ENCODE results near the gene UBE2I. TPM values are rescaled to one million over a fixed set of nuclear protein-coding genes. Genes with fewer than 3 reads are reported as not detected.
"Not testable (repeated sequence)": the region's sequence is repeated elsewhere in the genome, so short reads cannot be mapped to it uniquely, and the experiment has no call there.

The UBE2I gene
- total RNA-seq, 1 donor from 2014 or later = 47.4 TPM

GRCh38 chr16:1312903-1313302, 3.5 kb downstream of the UBE2I start:
- DNase-seq (ENCODE audit: low spot score) = no peak

DNA sequence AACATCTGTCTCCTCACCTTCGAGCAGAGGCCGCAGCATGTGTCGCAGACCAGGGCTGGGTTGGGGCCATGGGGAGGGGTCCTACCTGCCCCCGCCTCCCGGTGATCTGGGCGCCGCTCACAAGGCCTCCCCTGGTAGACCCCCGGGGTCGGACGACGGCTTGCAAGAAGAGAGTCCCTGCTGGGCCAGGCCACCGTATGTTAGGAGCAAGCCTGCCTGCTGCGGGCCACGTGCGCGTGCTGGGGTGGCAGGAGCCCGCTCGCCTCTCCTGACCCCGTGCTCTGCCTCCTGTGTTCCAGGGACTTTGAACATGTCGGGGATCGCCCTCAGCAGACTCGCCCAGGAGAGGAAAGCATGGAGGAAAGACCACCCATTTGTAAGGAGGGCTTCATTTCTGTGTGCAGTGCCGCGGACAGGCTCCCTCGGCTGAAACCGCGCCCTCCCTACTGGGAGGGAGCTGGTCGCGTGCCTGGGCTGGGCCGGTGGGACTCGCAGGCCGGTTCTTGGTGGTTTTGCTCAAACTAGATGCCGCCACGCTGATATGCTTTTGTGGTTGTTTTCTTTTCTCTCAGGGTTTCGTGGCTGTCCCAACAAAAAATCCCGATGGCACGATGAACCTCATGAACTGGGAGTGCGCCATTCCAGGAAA, 4.4 kb downstream of the UBE2I start:
- DNase-seq (ENCODE audit: low spot score) = no peak

- no peak for DNase-seq (ENCODE audit: low spot score)
Observed at GRCh38 chr16:1314399-1315068, 5.1 kb downstream of the UBE2I start.

DNA sequence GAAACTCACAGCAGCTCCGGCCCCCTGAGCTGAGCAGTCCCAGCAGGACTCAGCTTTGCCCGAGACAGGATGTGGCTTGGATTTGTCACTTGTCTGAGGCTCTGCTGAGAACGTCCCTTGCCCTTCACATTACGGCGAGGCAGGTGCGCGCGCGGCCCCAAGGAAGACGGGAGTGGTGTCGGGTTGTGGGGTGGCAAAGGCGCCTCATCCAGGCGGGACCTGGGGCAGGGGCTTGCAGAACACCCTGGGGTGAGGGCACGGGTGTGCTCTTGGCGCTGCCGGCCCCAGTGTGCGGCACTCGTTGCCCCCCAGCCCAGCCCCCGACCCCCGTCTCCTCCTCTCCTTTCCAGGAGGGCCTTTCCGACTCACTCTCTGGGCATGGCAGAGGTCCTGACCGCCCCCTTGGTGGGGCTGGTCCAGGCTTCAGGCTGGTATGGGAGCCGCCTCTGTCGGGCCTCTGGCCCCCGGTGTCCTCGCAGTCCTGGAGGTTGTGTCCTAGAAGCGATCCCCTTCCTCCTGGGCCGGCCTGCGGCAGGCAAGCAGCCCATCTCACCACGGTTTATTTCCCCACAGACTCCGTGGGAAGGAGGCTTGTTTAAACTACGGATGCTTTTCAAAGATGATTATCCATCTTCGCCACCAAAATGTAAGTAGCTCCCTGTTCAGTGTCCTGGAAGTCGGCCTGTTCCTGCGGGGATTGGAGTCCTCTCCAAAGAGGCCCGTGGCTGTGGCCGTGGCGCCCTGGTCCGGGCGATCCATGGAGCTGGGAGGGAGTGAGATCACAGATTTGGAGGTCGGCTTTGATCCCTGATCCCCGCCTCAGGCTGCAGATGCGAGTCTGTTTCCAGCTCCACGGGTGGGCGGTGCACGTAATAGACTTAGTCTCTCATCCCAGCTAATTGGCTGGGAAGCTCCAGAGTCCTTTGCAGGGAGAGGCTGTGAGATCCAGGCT, 5.9 kb downstream of the UBE2I start:
- DNase-seq (ENCODE audit: low spot score) = no peak

DNA sequence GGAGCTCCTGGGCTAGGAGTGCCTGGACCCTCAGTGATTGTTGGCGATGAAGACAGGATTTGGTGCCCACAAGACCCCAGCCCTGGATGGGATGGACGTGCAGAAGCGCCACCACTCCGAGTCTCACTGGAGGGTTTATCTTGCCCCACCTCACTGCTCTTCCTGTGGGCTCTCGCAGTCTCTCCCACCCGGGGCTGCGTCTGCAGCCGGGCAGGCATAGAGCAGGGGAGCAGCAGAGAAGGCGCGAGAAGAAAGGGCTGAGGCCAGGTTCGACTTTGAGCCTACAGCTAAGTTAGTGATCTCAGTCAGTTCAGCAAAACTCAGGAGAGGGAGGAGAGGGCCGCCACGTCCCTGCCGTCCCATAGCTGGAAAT, 6.6 kb downstream of the UBE2I start:
- no peak for DNase-seq (ENCODE audit: low spot score)

DNA sequence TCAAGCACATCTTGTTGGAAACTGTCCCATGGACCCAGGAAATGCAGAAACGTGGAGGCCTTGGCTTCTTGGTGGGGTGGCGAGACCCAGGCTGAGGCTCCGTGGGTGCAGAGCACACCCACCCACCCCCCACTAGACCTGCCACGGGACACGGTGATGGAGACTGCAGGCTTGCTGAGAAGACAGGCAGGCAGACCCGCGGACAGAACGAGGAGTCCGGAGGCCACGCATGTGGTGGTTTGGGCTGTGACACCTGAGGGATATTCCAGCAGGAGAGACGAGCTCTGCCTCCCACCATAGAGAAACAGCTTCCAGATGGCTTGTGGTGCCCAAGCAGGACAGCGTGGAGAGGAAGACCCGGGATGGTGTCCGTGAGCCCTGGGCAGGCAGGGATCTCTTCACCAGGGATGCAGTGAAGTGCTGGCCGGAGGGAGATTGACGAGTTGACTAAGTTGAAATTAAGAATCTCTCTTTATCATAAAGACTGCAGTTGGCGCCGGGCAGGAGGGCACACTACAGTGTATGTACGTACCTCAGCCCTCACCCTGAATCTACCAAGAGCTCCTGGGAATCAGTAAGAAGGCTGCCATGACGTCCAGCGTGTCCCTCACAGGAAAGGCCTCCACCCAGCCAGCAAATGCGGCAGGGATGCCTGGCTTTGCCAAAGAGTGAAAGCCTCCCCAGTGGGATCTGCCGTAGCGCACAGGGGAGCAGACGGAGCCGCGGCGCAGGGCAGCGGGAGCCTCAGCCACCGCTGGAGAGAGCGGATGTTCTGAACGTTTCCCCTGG, 8.2 kb downstream of the UBE2I start:
- no peak for DNase-seq (ENCODE audit: low spot score)

GRCh38 chr16:1318268-1318545, 8.8 kb downstream of the UBE2I start:
- no peak for DNase-seq (ENCODE audit: low spot score)

DNA sequence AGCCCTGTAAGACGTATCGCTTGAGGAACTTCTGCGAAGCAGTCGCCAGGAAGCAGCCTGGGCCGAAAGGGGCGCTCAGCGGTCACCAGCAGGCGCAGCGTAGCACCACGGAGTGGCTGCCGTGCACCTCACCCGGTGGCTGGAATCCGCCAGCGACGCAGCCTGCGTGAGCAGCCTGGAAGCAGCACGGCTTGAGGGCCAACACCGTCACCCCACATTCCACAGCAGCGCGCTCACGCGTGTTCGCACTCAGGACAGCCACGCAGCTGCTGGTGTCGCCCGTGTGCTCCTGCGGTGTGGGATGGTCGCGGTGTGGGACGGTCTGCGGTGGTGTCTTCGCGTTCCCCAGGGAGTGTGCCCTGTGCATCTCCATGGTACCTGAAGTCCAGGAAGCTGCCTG, 9.6 kb downstream of the UBE2I start:
- DNase-seq (ENCODE audit: low spot score) = no peak

- DNase-seq (ENCODE audit: low spot score) = no peak
Observed at GRCh38 chr16:1320097-1320496, 10.7 kb downstream of the UBE2I start.

DNA sequence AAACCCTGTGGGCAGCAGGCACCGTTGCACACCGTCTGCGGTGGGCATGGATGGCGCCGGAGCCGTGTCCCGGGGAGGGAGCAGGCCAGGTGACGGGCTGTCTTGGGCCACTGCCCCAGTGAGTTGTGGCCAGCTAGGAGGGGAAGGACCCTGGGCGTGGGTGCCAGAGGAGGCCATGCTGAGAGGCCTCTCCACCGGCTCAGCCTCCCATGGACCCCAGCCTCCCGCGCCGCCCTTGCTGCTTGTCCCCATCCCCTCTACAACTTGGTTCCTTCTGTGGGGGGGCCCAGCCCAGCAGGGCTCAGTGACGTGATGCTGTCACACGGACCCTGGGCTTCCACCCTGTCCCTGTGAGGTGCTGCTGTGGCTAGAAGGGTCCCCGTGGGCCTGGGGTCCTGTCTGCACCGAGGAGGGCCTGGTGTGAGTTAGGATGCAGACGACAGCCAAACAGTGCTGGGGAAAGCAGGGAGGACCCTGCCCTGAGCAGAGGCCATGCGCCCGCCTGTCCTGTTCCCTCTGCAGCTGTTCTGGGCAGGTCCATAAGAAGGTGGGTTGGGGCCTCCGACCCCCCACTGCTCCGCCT, 11.3 kb downstream of the UBE2I start:
- DNase-seq (ENCODE audit: low spot score) = no peak

GRCh38 chr16:1322407-1322806, 13.0 kb downstream of the UBE2I start:
- no peak for DNase-seq (ENCODE audit: low spot score)

GRCh38 chr16:1323296-1324239, 14.1 kb downstream of the UBE2I start:
- DNase-seq (ENCODE audit: low spot score) = no peak

DNA sequence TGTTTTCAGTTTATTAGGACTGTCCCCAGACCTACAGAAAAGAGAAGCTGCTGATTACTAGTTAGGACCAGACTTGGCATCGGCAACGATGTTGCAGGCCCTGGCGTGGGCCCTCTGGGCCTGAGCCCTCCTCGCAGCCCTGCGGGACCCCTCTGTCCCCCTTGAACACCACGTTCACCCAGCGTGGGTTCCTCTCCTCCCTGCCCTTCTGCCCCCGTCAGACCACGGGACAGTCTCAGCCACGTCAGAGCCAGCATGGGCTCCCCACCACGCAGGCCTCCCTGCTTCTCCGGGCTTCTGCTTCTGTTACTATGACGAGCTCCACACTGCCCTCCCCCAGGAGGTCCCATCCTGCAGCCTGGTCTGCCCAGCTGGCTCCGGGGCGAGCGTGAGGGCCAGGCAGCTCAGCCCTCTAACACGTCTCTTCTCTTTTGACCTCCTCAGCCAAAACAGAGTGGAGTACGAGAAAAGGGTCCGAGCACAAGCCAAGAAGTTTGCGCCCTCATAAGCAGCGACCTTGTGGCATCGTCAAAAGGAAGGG, 14.9 kb downstream of the UBE2I start:
- no peak for DNase-seq (ENCODE audit: low spot score)

- no peak for DNase-seq (ENCODE audit: low spot score)
Observed at GRCh38 chr16:1325261-1325660, 15.8 kb downstream of the UBE2I start.

- DNase-seq (ENCODE audit: low spot score) = no peak
Observed at GRCh38 chr16:1325673-1326371, 16.4 kb downstream of the UBE2I start.

DNA sequence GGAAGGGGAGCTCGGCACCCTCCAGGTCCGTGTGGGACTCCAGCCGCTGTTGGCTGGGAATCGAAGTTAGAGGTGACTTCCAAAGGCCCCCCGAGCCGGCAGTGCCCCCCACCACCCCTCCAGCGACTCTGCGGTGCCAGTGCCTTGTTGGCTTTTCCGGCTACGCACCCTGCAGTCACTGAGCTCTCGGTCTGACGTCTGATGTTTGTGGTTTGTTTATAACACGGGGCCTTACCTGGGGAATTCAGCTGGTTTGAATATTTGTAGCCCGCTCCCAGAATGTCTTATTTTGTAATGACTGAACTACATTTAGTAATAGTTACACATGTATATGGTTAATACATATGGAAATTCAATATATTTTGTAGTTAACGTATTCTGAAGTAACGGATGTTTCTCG, 17.0 kb downstream of the UBE2I start:
- no peak for DNase-seq (ENCODE audit: low spot score)

DNA sequence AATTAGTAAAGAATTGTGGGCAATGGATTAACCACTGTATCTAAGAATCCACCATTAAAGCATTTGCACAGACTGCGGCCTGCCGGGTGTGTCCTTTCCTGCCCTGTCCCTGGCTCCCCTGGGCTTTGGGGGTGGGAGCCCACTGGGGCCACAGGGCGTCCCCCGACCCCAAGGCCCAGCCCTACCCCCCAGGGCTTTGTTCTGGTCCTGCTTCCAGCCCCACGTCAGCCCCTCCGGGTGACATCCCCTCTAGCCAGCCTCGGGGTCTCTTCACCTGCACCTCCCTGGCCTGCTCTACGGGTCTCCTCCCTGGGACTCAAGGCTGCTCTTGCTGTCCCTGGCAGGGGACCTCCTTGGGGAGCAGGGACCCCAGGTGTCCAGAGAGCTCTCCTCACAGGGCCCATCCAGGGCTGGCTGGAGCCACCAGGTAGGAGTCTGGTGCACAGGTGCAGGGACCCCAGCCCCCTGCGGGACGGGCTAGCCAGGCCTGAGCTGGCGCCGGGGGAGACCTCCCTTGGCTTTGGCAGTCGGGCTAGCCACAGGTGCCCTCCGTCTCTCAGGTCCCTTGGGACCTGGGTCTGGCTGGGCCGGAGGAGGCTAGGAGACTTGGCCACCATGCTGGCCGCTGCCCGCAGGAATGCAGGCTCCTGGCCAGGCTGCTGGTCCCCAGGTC, 17.6 kb downstream of the UBE2I start:
- no peak for DNase-seq (ENCODE audit: low spot score)

- DNase-seq (ENCODE audit: low spot score) = no peak
Observed at GRCh38 chr16:1327619-1327947, 18.1 kb downstream of the UBE2I start.

- not testable (repeated sequence) for DNase-seq (ENCODE audit: low spot score)
Observed at GRCh38 chr16:1328136-1328535, 18.7 kb downstream of the UBE2I start.

Measured in umbilical cord (tissue), 2 donors.